Brain microvascular endothelial cell (primary cell): ENCODE measurements around the gene GFPT2.

Experiments
- DNase-seq: peaks from one replicate; pipeline ENCODE4 v3.0.0-alpha.2; 2020
- H3K27ac ChIP-seq: fragments of 250-450 bp; sonication (Bioruptor Pico); 2 replicates; pipeline ENCODE4 v1.5.1; 2020; ENCODE audit warnings: mild to moderate bottlenecking, moderate library complexity
- H3K27me3 ChIP-seq: fragments of 250-450 bp; sonication (Bioruptor Pico); replicated peaks from 2 replicates; pipeline ENCODE4 v1.5.1; 2020; ENCODE audit warnings: mild to moderate bottlenecking
- H3K36me3 ChIP-seq: fragments of 250-450 bp; sonication (Bioruptor Pico); replicated peaks from 2 replicates; pipeline ENCODE4 v1.5.1; 2020; ENCODE audit warnings: mild to moderate bottlenecking
- H3K4me3 ChIP-seq: 2 replicates; pipeline ENCODE4 v1.5.1; 2011; ENCODE audit warnings: low read depth, mild to moderate bottlenecking, control low read depth, low read length, moderate library complexity
- CTCF ChIP-seq: IDR thresholded peaks from 2 replicates; pipeline ENCODE4 v1.5.1; 2011; ENCODE audit warnings: low read depth, mild to moderate bottlenecking, moderate library complexity, low read length, control low read depth, inconsistent platforms; ENCODE audit errors: missing control alignments
- in situ Hi-C: cut with HindIII; loops from 2 replicates; pipeline ENCODE4 v1.10.0; 2017; ENCODE audit warnings: low sequenced_read_pairs, low pct_ligation_motif_present

Gene GFPT2

GRCh38 chr5:180347702-180348101 is 5.4 kb downstream of the GFPT2 start:
- no peak overlapping the region for H3K4me3 ChIP-seq
- H3K27me3 ChIP-seq = no peaks in the 10 kb centered on the region
- no peaks in the 10 kb centered on the region for H3K36me3 ChIP-seq
- TF ChIP-seq CTCF = no peak
- in situ Hi-C loops = no loop called here
- H3K27ac ChIP-seq = no peak overlapping the region
- DNase-seq = no peak

GRCh38 chr5:180346358-180346757 is 6.8 kb downstream of the GFPT2 start:
- Histone ChIP-seq H3K36me3 (no peaks in the 10 kb centered on the region), H3K27me3 (no peaks in the 10 kb centered on the region), H3K4me3 (no peak overlapping the region), H3K27ac (no peak overlapping the region)
- no peak for DNase-seq
- TF ChIP-seq CTCF = no peak
- in situ Hi-C loops = no loop called here

GRCh38 chr5:180345781-180346180 is 7.4 kb downstream of the GFPT2 start:
- Histone ChIP-seq H3K27me3 (no peaks in the 10 kb centered on the region), H3K4me3 (no peak overlapping the region), H3K27ac (no peak overlapping the region), H3K36me3 (no peaks in the 10 kb centered on the region)
- DNase-seq = no peak
- no peak for TF ChIP-seq CTCF
- in situ Hi-C loops = no loop called here

GRCh38 chr5:180345186-180345585 is 8.0 kb downstream of the GFPT2 start:
- Histone ChIP-seq H3K4me3 (no peak overlapping the region), H3K36me3 (no peaks in the 10 kb centered on the region), H3K27me3 (no peaks in the 10 kb centered on the region), H3K27ac (no peak overlapping the region)
- in situ Hi-C loops = no loop called here
- TF ChIP-seq CTCF = no peak
- DNase-seq = no peak

GRCh38 chr5:180344696-180344999 is 8.5 kb downstream of the GFPT2 start:
- no peak overlapping the region for H3K27ac ChIP-seq
- no peaks in the 10 kb centered on the region for H3K36me3 ChIP-seq
- in situ Hi-C loops = no loop called here
- no peak overlapping the region for H3K4me3 ChIP-seq
- no peak for TF ChIP-seq CTCF
- no peaks in the 10 kb centered on the region for H3K27me3 ChIP-seq
- DNase-seq = no peak

GRCh38 chr5:180343831-180344695 is 9.1 kb downstream of the GFPT2 start:
- H3K27me3 ChIP-seq = no peaks in the 10 kb centered on the region
- H3K27ac ChIP-seq = peak overlapping the region; percentile 65
- no peak for DNase-seq
- no peak for TF ChIP-seq CTCF
- no peak overlapping the region for H3K4me3 ChIP-seq
- H3K36me3 ChIP-seq = no peaks in the 10 kb centered on the region
- in situ Hi-C loops = no loop called here
